ENCODE measurements around the gene WIPF3.
A peak's percentile ranks its signal among the peaks of the same experiment; 100 is the strongest.

WIPF3 gene

DNA sequence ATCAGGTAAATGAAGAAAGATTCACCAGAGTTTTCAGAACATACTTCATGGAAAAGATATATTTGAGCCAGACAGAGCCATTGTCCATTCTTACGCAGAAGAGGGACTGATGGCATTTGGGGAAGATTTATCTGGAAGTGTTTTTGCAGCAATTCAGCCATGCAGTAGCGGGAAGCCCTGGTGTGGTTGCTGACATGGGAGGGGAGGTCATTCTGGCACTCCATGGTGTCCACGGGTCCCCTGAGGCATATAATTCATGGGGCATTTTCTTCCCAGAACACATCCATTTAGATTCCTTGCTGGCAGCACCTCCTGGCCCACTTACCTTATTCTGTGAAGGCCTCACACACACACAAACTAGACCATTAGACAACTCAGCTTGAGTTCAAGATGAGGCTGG lies 55.6 kb downstream of the WIPF3 start (continued):
- no peak for TF ChIP-seq TOX (CRISPR knock-in tag; IDR thresholded peaks at IDR 0.05; ENCODE audit: borderline replicate concordance)
- TF ChIP-seq ZFP3 (CRISPR knock-in tag; IDR thresholded peaks at IDR 0.05), result no peak
- TF ChIP-seq, protein P1, sequence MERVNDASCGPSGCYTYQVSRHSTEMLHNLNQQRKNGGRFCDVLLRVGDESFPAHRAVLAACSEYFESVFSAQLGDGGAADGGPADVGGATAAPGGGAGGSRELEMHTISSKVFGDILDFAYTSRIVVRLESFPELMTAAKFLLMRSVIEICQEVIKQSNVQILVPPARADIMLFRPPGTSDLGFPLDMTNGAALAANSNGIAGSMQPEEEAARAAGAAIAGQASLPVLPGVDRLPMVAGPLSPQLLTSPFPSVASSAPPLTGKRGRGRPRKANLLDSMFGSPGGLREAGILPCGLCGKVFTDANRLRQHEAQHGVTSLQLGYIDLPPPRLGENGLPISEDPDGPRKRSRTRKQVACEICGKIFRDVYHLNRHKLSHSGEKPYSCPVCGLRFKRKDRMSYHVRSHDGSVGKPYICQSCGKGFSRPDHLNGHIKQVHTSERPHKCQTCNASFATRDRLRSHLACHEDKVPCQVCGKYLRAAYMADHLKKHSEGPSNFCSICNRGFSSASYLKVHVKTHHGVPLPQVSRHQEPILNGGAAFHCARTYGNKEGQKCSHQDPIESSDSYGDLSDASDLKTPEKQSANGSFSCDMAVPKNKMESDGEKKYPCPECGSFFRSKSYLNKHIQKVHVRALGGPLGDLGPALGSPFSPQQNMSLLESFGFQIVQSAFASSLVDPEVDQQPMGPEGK (CRISPR knock-in tag; IDR thresholded peaks at IDR 0.05; ENCODE audit: borderline replicate concordance), result no peak
- no peak for TF ChIP-seq BACH2 (CRISPR knock-in tag; IDR thresholded peaks at IDR 0.05; ENCODE audit: borderline replicate concordance)

DNA sequence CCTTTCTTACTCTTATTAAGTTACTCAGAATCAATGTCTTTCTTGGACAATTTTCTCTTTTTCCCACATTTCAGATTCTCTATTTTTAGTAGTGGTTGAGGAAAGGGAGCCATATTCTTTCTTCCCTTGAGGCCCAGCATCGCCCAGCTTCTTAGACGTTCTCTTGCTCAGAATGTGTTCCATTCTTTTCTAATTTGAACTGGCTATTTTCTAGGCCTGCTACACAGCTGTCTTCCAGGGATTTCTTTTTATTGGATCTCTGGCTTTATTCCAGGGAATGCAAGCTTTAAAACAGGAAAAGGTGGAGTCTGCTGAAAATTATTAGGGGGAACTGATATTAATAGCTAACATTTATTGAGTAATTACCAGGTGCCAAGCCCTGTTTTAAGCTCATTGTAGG lies 58.3 kb downstream of the WIPF3 start:
- no peak for ATAC-seq
- TF ChIP-seq TCF4 (CRISPR knock-in tag; IDR thresholded peaks at IDR 0.05; ENCODE audit: borderline replicate concordance) (no peak), OSR1 (CRISPR knock-in tag; IDR thresholded peaks at IDR 0.05) (no peak), ARNTL (CRISPR knock-in tag; IDR thresholded peaks at IDR 0.05; ENCODE audit: borderline replicate concordance, low read depth) (no peak), ZC3H10 (CRISPR knock-in tag; IDR thresholded peaks at IDR 0.05) (no peak), TOX (CRISPR knock-in tag; IDR thresholded peaks at IDR 0.05; ENCODE audit: borderline replicate concordance) (no peak), RARB (CRISPR knock-in tag; IDR thresholded peaks at IDR 0.05) (no peak), ZFP30 (CRISPR knock-in tag; IDR thresholded peaks at IDR 0.05) (no peak), CSDC2 (CRISPR knock-in tag; IDR thresholded peaks at IDR 0.05) (no peak), ZNF565 (CRISPR knock-in tag; conservative IDR thresholded peaks at IDR 0.05; ENCODE audit: low read depth) (no peak), GLIS3 (CRISPR knock-in tag; IDR thresholded peaks at IDR 0.05) (no peak), PPARA (CRISPR knock-in tag; IDR thresholded peaks at IDR 0.05; ENCODE audit: borderline replicate concordance) (no peak), ZFP3 (CRISPR knock-in tag; IDR thresholded peaks at IDR 0.05) (no peak)
- TF ChIP-seq, protein P2, sequence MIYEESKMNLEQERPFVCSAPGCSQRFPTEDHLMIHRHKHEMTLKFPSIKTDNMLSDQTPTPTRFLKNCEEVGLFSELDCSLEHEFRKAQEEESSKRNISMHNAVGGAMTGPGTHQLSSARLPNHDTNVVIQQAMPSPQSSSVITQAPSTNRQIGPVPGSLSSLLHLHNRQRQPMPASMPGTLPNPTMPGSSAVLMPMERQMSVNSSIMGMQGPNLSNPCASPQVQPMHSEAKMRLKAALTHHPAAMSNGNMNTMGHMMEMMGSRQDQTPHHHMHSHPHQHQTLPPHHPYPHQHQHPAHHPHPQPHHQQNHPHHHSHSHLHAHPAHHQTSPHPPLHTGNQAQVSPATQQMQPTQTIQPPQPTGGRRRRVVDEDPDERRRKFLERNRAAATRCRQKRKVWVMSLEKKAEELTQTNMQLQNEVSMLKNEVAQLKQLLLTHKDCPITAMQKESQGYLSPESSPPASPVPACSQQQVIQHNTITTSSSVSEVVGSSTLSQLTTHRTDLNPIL (CRISPR knock-in tag; IDR thresholded peaks at IDR 0.05; ENCODE audit: low read depth), result no peak
- TF ChIP-seq, protein P1 (CRISPR knock-in tag; IDR thresholded peaks at IDR 0.05; ENCODE audit: borderline replicate concordance), result no peak

DNA sequence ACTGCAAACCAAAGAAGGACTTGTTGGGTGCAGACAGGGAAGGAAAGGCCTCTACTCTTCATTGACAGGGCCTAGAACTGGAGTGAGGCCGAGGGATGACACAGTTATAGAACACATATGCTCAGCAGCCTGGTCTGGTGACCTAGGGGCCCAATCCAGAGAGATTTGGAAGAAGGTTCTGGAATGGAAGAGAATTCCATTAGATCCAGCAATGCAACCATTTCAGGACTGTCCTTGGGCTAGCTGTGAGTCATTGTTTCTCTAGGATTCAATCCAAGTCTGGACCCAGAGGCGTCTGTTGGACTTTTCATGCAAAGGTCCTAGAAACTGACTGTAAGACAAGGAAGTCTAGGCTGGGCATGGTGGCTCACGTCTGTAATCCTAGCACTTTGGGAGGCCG lies 59.2 kb downstream of the WIPF3 start:
- ATAC-seq, result peak; percentile 65
- TF ChIP-seq, protein P3, sequence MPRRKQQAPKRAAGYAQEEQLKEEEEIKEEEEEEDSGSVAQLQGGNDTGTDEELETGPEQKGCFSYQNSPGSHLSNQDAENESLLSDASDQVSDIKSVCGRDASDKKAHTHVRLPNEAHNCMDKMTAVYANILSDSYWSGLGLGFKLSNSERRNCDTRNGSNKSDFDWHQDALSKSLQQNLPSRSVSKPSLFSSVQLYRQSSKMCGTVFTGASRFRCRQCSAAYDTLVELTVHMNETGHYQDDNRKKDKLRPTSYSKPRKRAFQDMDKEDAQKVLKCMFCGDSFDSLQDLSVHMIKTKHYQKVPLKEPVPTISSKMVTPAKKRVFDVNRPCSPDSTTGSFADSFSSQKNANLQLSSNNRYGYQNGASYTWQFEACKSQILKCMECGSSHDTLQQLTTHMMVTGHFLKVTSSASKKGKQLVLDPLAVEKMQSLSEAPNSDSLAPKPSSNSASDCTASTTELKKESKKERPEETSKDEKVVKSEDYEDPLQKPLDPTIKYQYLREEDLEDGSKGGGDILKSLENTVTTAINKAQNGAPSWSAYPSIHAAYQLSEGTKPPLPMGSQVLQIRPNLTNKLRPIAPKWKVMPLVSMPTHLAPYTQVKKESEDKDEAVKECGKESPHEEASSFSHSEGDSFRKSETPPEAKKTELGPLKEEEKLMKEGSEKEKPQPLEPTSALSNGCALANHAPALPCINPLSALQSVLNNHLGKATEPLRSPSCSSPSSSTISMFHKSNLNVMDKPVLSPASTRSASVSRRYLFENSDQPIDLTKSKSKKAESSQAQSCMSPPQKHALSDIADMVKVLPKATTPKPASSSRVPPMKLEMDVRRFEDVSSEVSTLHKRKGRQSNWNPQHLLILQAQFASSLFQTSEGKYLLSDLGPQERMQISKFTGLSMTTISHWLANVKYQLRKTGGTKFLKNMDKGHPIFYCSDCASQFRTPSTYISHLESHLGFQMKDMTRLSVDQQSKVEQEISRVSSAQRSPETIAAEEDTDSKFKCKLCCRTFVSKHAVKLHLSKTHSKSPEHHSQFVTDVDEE (CRISPR knock-in tag; IDR thresholded peaks at IDR 0.05), result no peak
- TF ChIP-seq BACH2 (CRISPR knock-in tag; IDR thresholded peaks at IDR 0.05; ENCODE audit: borderline replicate concordance) (no peak), ARNTL (CRISPR knock-in tag; IDR thresholded peaks at IDR 0.05; ENCODE audit: borderline replicate concordance, low read depth) (no peak), RARB (CRISPR knock-in tag; IDR thresholded peaks at IDR 0.05) (no peak), ESRRG (CRISPR knock-in tag; IDR thresholded peaks at IDR 0.05) (no peak), ZFP3 (CRISPR knock-in tag; IDR thresholded peaks at IDR 0.05) (no peak), ISL1 (CRISPR knock-in tag; IDR thresholded peaks at IDR 0.05) (no peak), ZC3H10 (CRISPR knock-in tag; IDR thresholded peaks at IDR 0.05) (no peak), ZFP30 (CRISPR knock-in tag; IDR thresholded peaks at IDR 0.05) (no peak), ZNF8 (CRISPR knock-in tag; IDR thresholded peaks at IDR 0.05) (no peak)
- TF ChIP-seq, protein P4, sequence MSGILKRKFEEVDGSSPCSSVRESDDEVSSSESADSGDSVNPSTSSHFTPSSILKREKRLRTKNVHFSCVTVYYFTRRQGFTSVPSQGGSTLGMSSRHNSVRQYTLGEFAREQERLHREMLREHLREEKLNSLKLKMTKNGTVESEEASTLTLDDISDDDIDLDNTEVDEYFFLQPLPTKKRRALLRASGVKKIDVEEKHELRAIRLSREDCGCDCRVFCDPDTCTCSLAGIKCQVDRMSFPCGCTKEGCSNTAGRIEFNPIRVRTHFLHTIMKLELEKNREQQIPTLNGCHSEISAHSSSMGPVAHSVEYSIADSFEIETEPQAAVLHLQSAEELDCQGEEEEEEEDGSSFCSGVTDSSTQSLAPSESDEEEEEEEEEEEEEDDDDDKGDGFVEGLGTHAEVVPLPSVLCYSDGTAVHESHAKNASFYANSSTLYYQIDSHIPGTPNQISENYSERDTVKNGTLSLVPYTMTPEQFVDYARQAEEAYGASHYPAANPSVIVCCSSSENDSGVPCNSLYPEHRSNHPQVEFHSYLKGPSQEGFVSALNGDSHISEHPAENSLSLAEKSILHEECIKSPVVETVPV (CRISPR knock-in tag; IDR thresholded peaks at IDR 0.05), result no peak

Data from SK-N-SH treated with all-trans-retinoic acid at 6 μM for 48 hours (cell line).